ENCODE measurements around the gene ZC3H12D.
A peak's percentile ranks its signal among the peaks of the same experiment; 100 is the strongest.
"Not testable (repeated sequence)": the region's sequence is repeated elsewhere in the genome, so short reads cannot be mapped to it uniquely, and the experiment has no call there.

ZC3H12D gene

GRCh38 chr6:149483334-149483725 lies 1.5 kb downstream of the ZC3H12D start:
- no peak for DNase-seq

- no peak for DNase-seq
These were observed 2.1 kb downstream of the ZC3H12D start for GRCh38 chr6:149482545-149483333.

DNA sequence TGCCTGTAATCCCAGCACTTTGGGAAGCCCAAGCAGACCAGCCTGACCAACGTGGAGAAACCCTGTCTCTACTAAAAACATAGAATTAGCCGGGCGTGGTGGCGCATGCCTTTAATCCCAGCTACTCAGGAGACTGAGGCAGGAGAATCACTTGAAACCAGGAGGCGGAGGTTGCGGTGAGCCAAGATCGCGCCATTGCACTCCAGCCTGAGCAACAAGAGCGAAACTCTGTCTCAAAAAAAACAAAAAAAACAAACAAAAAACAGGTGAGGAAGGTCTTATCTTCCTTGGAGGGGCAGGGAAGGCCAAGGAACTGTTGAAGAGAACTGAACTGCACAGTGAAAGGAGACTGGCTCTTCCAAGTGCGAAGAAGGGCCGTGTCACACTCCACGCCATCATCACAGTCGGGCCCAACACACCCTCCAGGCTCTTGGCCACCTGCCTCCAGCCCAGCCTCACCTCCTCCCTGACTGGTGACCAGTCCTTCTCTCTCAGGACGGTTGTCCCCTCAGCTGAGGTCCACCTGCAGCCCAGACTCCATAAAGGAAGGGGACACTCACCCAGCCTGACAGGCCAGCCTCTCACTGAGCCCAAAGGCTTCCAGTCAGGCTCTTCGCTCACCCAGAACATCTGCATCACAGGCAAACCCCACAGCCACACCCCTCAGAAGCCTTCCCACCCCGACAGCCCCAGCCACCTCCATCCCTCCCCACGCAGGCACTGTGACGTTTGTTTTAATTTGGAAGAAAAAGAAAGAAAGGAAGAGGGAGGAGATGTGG lies 4.1 kb downstream of the ZC3H12D start:
- DNase-seq = no peak

DNA sequence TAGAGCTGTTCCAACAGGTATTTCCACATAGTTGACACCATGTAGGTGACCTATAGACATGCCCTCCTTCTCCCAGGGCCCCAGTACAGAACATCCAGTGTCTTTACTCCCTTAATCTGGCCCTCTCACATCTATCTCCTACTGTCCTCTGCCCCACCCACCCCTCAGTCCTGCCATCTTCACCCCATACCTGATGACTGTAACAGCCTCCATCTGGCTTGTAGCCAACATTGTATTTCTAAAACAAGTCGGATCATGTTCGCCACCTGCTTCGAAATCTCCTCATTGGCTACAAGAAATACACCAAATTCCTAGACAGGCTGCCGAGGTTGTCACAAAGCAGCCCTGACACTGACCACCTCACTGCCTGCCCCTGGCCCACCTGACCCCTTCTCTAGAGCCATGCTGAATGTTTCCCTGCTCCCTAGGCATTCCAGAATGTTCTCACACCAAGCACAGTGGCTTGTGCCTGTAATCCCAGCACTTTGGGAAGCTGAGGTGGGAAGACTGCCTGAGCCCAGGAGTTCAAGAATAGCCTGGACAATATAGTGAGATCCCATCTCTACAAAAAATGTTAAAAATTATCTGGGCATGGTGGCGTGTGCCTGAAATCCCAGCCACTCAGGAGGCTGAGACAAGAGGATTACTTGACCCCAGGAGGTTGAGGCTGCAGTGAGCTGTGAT lies 6.0 kb downstream of the ZC3H12D start:
- DNase-seq = no peak

GRCh38 chr6:149477544-149477943 lies 7.3 kb downstream of the ZC3H12D start:
- DNase-seq = no peak

- DNase-seq = no peak
These were observed 7.9 kb downstream of the ZC3H12D start for GRCh38 chr6:149476789-149477455.

DNA sequence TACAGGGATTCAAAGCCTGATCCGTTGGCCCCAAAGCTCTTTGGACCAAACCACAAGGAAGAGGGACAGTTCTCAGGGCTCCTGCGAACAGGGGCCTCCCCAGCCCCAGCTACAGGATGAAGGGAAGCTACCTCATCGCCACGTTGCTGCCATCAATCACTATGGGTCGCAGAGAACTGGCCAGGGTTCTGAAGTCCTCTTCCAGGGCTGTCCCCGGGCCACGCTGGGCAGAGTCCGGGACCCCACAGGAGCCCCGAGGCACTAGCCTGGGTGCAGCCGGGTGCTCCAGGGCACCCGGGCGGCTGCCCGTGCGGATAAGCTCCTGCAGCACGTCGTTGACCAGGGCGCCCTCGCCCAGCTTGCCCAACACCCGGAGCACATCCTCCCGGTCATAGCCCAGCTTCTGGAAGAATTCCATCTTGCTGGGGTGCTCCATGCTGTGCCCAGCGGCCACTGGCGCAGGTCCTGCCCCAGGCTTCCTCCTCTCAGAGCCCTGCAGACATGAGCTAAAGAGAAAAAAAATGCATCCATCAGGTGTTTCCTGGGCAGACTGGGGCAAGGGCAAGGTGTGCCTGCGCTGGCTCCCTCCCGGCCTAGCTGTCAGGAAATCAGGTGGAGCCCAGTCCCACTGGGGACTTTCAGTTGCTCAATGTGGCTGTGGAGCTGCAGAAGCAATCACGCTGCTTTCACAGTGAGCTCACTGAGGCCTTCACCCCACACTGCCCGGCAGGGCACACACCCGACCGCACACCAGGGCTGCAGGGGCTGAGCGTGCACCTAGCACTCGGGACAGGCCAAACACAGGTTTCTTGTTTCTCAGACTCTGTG lies 10.5 kb downstream of the ZC3H12D start:
- no peak for DNase-seq

DNA sequence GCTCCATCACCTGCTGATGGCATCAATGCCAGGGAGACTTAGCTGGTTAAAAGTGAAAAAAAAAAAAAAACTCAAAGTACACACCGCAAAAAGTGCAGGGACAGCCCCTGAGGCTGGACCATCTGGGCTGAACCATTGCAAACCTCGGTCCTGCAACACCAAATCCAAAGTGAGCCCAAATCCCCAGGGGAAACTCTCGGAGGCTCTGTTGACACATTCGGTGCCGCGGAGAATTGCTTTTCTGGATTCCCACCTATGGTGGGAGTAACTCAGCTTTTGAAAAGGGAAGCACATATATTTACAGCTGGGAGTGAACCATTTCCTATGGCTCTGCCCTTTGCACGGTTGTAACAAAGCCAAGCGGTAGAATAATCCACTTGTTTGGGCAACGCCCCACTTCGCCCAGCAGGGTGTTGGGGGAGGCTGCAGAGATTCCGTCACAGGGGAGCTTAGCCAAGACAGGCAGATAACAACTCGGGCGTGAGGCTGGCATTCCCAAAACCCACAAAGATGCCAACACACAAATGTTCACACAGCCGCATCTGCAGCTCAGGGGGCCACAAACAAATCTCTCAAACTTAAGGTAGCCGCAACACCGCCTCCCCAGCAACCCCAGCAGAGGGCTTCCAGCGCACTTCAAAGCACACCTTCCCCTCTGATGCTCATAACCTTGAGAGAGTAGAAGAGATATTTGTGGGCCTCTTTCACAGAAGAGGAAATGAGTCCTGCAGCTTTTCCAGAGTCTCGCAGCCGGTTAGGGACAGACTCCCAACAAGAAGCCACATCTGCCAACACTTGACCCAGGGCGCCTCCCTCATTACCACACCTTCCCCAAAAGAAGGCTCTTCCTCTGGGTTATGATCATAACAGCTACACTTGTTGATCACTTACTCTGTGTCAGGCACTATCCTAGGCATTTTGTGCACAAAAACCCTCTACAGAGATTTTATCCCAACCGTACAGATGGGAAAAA lies 11.4 kb downstream of the ZC3H12D start:
- peak; percentile 51 for DNase-seq

- DNase-seq = no peak
These were observed 12.6 kb downstream of the ZC3H12D start for GRCh38 chr6:149472241-149472640.

- DNase-seq = no peak
These were observed 13.0 kb downstream of the ZC3H12D start for GRCh38 chr6:149471801-149472200.

DNA sequence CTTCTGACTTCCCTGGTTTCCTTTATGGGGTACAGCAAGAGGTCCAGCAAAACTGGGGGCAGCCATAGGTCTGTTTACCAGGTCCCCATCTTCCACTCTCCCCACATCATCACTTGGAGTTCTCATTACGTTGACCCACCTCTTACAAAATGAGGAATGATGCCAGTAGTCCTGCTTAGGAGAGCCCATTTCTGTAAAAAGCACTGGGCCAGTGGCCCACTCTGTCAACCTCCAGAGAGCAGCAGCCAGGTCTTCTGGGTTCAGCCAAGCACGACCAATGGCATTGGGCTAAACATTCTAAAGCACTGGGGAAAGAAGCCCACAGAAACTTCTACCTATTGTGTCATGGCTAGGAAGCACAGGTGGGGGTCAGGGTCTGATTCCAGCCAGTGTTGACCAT lies 13.9 kb downstream of the ZC3H12D start:
- DNase-seq = no peak

- DNase-seq = no peak
These were observed 16.6 kb downstream of the ZC3H12D start for GRCh38 chr6:149468179-149468578.

DNA sequence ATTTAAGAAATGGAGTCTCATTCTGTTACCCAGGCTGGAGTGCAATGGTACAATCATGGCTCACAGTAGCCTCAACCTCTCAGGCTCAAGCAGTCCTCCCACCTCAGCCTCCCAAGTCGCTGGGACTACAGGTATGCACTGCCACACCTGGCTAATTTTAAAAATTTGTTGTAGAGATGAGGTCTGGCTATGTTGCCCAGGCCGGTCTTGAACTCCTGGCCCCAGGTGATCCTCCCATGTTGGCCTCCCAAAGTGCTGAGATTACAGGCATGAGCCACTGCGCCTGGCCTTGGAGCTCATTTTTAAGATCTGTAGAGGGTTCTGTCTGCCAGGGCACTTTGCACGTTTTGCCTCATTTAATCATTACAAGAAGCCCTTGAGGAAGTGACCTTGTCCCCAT lies 17.5 kb downstream of the ZC3H12D start:
- DNase-seq = no peak

DNA sequence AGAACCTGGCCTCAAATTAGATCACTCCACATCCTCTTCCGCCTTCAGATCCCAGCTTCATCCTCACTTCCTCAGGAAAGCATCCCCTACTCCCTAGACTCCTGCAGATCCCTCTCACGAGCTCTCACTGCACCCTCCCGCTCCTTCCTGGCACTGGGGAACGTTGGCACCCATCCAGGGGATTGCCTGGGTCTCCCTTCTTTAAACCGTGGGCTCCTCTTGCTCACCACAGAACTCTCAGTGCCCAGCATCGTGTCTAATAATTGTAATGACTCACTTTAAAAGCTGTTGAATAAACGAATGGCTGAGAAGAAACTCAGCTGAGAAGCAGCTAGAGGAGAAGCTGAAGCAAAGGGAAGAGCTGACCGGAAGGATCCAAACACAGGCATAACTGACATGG lies 20.4 kb downstream of the ZC3H12D start:
- DNase-seq = no peak

DNA sequence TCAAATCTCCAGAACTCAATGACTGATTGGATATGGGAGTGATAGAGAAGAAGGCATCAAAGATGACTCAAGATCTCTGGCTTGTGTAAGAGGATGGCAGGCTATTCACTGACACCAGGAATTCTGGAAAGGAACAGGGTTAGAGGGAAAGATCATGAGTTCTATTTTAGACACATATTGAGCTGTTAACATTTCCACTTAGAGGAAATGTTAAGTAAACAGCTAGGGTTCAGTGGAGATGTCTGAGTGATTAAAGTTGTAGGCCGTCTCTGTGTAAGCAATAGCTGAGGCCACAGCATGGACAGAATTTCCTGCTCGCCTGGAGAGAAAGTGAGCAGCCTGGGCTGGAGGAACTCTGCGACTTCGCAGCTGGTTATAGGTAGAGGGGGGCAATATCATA lies 21.0 kb downstream of the ZC3H12D start:
- no peak for DNase-seq

DNA sequence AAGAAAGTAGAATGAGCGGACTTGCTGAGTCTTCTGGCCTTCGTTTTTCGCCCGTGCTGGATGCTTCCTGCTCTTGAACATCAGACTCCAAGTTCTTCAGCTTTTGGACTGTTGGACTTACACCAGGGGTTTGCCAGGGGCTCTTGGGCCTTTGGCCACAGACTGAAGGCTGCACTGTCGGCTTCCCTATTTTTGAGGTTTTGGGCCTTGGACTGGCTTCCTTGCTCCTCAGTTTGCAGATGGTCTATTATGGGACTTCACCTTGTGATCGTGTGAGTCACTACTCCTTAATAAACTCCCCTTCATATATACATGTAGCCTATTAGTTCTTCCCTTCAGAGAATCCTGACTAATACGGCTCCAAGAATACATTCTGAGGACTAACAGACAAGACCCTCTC lies 22.1 kb downstream of the ZC3H12D start:
- DNase-seq = not testable (repeated sequence)

DNA sequence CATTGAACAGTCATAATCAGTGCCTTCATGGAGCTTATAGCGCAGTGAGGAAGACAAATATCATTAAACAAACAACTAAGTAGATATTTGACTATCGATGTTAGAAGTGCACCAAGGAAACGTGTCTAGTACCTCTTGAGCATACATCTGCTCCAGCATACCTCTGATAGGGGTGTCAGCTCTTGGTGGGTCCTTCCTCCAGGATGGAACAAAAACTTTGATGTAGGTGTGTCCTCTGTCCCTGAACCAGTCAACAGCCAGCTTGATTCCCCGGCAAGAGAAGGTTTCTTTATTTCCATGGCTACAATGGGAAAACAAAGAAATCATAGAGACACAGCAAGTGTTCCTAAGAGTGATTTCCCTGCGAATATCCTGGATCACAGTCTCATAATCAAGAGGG lies 23.1 kb downstream of the ZC3H12D start:
- no peak for DNase-seq

DNA sequence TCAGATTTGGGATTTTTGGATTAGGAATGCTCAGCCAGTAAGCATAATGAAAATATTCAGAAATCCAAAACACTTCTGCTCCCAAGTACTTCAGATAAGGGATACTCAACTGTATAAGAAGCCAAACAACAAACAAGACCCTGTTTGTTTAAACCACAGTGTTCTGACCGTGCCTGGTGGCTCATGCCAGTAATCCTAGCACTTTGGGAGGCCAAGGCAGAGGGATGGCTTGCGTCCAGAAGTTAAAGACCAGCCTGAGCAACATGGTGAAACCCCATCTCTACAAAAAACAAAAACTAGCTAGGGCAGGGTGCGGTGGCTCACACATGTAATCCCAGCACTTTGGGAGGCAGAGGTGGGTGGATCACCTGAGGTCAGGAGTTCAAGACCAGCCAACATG lies 24.6 kb downstream of the ZC3H12D start:
- not testable (repeated sequence) for DNase-seq

GRCh38 chr6:149459761-149460160 lies 25.1 kb downstream of the ZC3H12D start:
- no peak for DNase-seq

DNA sequence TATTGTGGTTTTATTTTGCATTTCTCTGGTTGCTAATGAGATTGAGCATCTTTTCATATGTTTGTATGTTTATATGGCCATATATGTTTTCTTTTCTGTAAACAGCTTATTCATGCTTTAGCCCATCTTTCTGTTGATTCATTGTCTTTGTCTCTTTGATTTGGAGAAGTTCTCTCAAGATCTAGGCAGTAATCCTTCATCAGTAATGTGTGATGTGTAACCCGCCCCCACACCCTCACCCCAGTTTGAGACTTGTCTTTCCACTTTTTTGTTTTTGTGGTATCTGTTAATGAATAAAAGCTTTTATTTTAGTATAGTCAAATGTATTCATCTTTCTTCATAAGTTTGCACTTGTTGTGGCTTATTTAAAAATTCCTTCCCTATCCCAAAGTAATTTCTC lies 26.0 kb downstream of the ZC3H12D start:
- DNase-seq = no peak

- DNase-seq = no peak
These were observed 26.6 kb downstream of the ZC3H12D start for GRCh38 chr6:149458196-149458595.

Measured in NCI-H748 treated with DMSO at 0.1 percent for 48 hours (cell line).